ENCODE measurements around the gene DYNLT5.
"Not testable (repeated sequence)": the region's sequence is repeated elsewhere in the genome, so short reads cannot be mapped to it uniquely, and the experiment has no call there.

DYNLT5 gene

GRCh38 chr1:66725885-66726665 is 26.2 kb upstream of the DYNLT5 start:
- H4K20me1 ChIP-seq (ENCODE audit: insufficient read depth, low read length, poor library complexity, severe bottlenecking): no peaks in the 10 kb centered on the region
- TF ChIP-seq, protein P1, sequence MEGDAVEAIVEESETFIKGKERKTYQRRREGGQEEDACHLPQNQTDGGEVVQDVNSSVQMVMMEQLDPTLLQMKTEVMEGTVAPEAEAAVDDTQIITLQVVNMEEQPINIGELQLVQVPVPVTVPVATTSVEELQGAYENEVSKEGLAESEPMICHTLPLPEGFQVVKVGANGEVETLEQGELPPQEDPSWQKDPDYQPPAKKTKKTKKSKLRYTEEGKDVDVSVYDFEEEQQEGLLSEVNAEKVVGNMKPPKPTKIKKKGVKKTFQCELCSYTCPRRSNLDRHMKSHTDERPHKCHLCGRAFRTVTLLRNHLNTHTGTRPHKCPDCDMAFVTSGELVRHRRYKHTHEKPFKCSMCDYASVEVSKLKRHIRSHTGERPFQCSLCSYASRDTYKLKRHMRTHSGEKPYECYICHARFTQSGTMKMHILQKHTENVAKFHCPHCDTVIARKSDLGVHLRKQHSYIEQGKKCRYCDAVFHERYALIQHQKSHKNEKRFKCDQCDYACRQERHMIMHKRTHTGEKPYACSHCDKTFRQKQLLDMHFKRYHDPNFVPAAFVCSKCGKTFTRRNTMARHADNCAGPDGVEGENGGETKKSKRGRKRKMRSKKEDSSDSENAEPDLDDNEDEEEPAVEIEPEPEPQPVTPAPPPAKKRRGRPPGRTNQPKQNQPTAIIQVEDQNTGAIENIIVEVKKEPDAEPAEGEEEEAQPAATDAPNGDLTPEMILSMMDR (conservative IDR thresholded peaks at IDR 0.05; ENCODE audit: low read length): peak; percentile 98
- no peak for TF ChIP-seq EZH2phosphoT487 (IDR thresholded peaks at IDR 0.05; ENCODE audit: borderline replicate concordance)
- peak overlapping the region; percentile 34 for H3K4me2 ChIP-seq (ENCODE audit: low read depth, low read length, poor library complexity, severe bottlenecking)
- H3K9ac ChIP-seq (ENCODE audit: low read depth, low read length, poor library complexity, severe bottlenecking): peak overlapping the region; percentile 23
- H3K9me3 ChIP-seq (ENCODE audit: insufficient read depth, low read depth, low read length): peaks cover 3% of the 10 kb centered on the region; the same call in 1 of the 2 replicates
- H2AFZ ChIP-seq (ENCODE audit: low read length): peak overlapping the region; percentile 79
- peaks cover 46% of the 10 kb centered on the region for H3K4me1 ChIP-seq (ENCODE audit: insufficient read depth, low read length, poor library complexity, severe bottlenecking)
- no peak overlapping the region for H3K4me3 ChIP-seq (ENCODE audit: low read length, poor library complexity, severe bottlenecking)
- no peaks in the 10 kb centered on the region for H3K36me3 ChIP-seq (ENCODE audit: insufficient read depth, low read length)
- no peaks in the 10 kb centered on the region for H3K27me3 ChIP-seq (ENCODE audit: insufficient read depth, low read length, poor library complexity, severe bottlenecking)
- H3K9me2 ChIP-seq (replicated peaks; ENCODE audit: low read depth, low read length): no peaks in the 10 kb centered on the region
- H3F3A ChIP-seq (ENCODE audit: low read depth): peaks cover 11% of the 10 kb centered on the region; the same call in 1 of the 2 replicates
- no peaks in the 10 kb centered on the region for H3K79me2 ChIP-seq (ENCODE audit: insufficient read depth, low read length)

GRCh38 chr1:66728021-66728420 is 24.2 kb upstream of the DYNLT5 start:
- Histone ChIP-seq H3K27me3 (ENCODE audit: insufficient read depth, low read length, poor library complexity, severe bottlenecking) (no peaks in the 10 kb centered on the region), H3K4me2 (ENCODE audit: low read depth, low read length, poor library complexity, severe bottlenecking) (no peak overlapping the region), H3K4me3 (ENCODE audit: low read length, poor library complexity, severe bottlenecking) (no peak overlapping the region), H3K36me3 (ENCODE audit: insufficient read depth, low read length) (no peaks in the 10 kb centered on the region), H3K4me1 (ENCODE audit: insufficient read depth, low read length, poor library complexity, severe bottlenecking) (peaks cover 63% of the 10 kb centered on the region), H3K9me3 (ENCODE audit: insufficient read depth, low read depth, low read length) (peaks cover 3% of the 10 kb centered on the region; the same call in 1 of the 2 replicates), H3F3A (ENCODE audit: low read depth) (peaks cover 16% of the 10 kb centered on the region; the same call in 1 of the 2 replicates), H3K79me2 (ENCODE audit: insufficient read depth, low read length) (no peaks in the 10 kb centered on the region), H4K20me1 (ENCODE audit: insufficient read depth, low read length, poor library complexity, severe bottlenecking) (no peaks in the 10 kb centered on the region), H2AFZ (ENCODE audit: low read length) (no peak overlapping the region), H3K9ac (ENCODE audit: low read depth, low read length, poor library complexity, severe bottlenecking) (no peak overlapping the region), H3K9me2 (replicated peaks; ENCODE audit: low read depth, low read length) (no peaks in the 10 kb centered on the region)
- TF ChIP-seq, protein P1 (conservative IDR thresholded peaks at IDR 0.05; ENCODE audit: low read length): no peak
- TF ChIP-seq EZH2phosphoT487 (IDR thresholded peaks at IDR 0.05; ENCODE audit: borderline replicate concordance): no peak

GRCh38 chr1:66728716-66729115 is 23.5 kb upstream of the DYNLT5 start:
- H3K4me2 ChIP-seq (ENCODE audit: low read depth, low read length, poor library complexity, severe bottlenecking): peak overlapping the region; percentile 73
- H3K9me2 ChIP-seq (replicated peaks; ENCODE audit: low read depth, low read length); H3K79me2 ChIP-seq (ENCODE audit: insufficient read depth, low read length); H4K20me1 ChIP-seq (ENCODE audit: insufficient read depth, low read length, poor library complexity, severe bottlenecking); H3K9me3 ChIP-seq (ENCODE audit: insufficient read depth, low read depth, low read length); H2AFZ ChIP-seq (ENCODE audit: low read length); H3K27me3 ChIP-seq (ENCODE audit: insufficient read depth, low read length, poor library complexity, severe bottlenecking); H3K36me3 ChIP-seq (ENCODE audit: insufficient read depth, low read length): not testable (repeated sequence)
- peaks cover 70% of the 10 kb centered on the region for H3K4me1 ChIP-seq (ENCODE audit: insufficient read depth, low read length, poor library complexity, severe bottlenecking)
- peaks cover 19% of the 10 kb centered on the region; the same call in 1 of the 2 replicates for H3F3A ChIP-seq (ENCODE audit: low read depth)
- peak overlapping the region; percentile 39 for H3K9ac ChIP-seq (ENCODE audit: low read depth, low read length, poor library complexity, severe bottlenecking)
- peak overlapping the region; percentile 28 for H3K4me3 ChIP-seq (ENCODE audit: low read length, poor library complexity, severe bottlenecking)
